HG02610 (cell line): ENCODE results near the gene INTS1.

Experiments used
- ATAC-seq: cut with Tn5 transposase; IDR thresholded peaks from one replicate; pipeline ENCODE4 v1.9.1; 2021; ENCODE audit warnings: mild to moderate bottlenecking, moderate library complexity; ENCODE audit not compliant: unreplicated experiment

INTS1 gene

GRCh38 chr7:1511444-1512422 lies 7.5 kb upstream of the INTS1 start:
- ATAC-seq = no peak

DNA sequence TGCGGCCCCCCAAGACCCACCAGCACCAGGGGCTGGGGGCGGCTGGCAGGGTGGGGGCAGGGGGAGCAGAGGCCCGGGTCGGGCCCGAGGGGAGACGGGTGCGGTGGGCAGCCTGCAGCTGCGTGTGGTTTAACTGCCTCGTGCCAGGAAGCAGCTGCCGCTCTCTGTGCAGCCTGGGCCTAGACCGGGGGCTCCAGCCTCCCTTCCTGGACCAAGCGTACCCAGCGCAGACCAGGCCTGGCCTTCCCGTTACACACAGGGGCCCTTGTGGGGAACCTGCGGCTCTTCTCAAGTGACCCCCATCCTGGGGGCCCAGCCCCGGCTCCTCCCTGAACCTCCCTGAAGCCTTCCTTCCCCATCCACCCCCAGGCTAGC lies 6.6 kb upstream of the INTS1 start:
- ATAC-seq = no peak

DNA sequence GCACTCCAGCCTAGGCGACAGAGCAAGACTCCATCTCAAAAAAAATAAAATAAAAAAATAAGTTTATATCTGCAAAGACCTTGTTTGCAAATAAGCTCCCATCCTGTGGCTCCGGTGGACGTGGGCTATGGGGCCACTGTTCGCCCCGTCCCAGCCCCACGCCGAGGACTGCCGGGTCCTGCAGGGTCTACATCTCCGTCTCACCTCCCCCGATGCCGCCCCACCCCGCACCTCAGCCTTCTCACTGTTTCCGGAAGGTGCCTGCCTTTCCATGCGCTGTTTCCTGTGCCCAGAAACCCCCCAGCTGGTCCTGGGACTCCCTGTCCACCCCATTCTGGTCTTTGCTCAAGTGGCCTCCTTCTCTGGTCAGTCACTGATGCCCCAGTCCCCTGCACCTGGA lies 5.0 kb upstream of the INTS1 start:
- ATAC-seq = no peak

DNA sequence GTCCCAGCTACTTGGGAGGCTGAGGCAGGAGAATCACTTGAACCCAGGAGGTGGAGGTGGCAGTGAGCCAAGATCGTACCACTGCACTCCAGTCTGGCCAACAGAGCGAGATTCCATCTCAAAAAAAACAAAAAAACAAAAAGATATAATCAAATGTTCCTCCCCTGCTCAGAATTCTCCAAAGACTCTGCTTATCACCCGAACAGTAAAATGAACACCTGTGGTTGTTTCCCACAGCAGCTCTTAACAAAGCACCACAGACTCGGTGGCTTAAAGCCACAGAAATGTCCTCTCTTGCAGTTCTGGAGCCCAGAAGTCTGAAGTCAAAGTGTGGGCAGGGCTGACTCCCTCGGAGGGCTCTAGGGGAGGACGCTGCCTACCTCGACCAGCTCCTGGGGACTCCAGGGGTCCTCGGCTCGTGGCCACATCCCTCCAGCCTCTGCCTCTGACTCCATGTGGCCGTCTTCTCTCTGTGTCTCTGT lies 4.1 kb upstream of the INTS1 start:
- no peak for ATAC-seq

GRCh38 chr7:1505731-1506550 lies 1.8 kb upstream of the INTS1 start:
- ATAC-seq = no peak

DNA sequence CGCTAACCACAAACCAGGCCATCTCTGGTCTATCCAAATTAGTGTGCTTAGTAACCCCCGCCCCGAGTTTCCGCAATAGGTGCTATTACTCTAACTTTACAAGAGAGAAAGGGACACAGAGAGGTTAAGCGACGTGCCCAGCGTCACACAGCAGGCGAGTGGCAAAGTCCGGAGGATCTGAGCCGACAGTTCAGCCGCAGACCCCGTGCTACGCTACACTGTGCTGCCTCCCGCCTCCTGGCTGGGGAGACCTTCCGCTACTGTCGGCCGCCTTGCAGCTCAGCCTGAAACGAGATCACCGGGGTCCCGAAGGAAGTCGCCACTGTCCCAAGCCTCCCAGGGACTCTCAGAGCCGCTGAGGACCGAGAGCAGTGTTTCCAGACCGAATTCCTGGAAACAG lies 799 bp downstream of the INTS1 start:
- no peak for ATAC-seq

- no peak for ATAC-seq
These were observed 1.3 kb downstream of the INTS1 start for GRCh38 chr7:1502845-1503244.

GRCh38 chr7:1501487-1502270 lies 2.5 kb downstream of the INTS1 start:
- no peak for ATAC-seq

DNA sequence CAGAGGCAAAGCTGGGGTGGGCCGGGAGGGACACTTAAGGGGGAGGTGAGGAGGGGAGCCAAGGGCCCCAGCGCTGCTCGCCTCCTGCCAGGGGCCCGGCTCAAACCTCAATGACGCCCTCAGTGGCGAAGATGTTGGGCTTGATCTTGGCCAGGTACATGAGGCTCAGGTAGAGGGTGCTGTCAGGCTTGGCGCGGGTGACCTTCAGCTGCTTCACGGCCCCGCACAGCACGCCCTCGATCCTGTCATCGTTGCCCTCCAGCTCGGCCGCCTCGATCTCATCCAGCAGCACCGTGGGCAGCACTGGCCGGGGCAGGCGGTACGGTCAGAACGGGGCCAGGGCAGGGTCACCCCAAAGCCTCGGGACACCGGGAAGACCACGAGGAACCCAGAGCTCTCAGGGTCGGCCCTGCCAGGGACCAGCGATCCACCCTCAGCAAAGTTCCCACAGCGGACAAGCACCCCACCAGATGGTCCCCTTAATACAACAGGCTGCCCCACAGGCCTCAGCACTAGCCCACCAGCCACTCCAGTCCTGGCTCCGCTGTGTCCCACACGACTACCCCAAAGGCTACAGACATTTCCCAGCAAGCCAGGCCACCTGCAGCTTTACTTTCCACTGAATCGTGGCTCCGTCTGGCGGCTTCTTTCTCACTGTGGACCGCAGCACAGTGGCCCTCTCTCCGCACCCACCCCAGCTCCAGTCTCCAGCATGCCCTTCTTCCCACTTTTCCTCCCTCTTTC lies 4.0 kb downstream of the INTS1 start:
- ATAC-seq = no peak

DNA sequence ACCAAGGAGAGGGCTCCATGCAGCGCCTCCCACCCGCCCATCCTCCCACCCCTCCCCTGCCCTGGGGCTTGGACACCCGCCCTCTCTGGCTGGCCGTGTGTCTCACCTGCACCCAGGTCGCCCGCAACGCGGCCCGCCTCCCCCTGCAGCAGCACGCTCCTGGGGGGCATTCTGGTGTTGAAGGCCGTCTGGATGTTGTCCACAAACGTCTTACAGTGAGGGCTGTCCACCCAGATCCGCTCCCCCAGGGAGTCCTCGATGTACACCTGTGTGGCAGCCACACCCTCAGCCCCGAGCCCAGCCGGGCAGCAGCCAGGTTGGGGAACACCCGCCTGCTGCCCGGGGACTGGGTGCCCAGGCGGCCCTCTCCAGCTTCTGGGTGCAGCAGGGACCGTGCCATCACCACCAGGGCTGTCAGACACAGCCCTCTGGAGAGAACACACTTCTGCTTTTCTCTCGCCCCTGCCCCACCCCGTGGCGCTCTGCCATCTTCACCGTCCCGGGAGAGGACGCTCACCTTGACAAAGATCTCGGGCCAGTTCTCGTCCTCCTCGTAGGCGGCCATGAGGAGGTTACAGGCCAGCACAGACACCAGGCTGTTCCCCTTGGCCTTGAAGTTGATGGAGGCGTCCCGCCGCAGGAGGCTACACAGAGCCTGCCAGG lies 4.7 kb downstream of the INTS1 start:
- no peak for ATAC-seq

DNA sequence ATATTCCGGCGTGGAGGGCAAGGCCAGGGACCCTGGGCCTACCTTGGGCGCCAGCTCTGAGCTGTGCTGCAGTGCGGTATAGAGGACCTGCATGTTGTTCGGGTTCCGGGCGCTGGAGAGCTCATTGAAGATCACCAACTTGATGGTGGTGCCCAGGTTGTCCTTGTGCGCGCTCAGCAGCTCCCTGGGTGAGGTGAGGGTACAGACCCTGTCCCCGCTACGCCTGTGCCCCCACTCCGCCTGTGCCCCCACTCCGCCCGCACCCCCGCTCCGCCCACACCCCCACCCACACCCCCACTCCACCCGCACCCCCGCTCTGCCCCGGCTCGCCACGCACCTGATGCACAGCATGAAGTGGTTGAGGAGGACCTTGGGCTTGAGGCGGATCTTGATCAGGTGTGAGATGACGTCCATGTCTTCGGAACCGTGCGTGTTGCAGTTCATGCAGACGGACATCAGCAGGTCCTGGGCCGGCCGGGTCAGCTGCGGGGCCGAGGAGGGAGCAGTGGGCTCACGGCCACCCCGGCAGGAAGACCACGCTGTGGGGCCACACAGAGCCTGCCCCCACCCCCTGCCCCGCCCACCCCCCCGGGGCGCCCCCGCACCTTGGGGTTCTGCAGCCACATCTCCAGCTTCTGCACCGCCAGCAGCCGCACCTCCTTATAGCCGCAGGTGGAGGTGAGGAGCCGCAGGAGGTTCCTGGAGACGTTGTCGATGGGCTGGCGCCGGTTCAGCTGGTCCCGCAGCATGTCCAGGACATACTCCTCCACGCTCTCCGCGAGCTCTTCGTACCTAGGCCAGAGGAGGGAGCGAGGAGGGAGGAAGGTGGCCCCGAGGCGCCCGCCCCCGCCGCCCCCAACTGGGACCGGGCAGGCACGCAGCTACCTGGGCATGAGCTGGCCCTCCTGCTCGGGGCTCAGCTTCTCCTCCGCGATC lies 5.6 kb downstream of the INTS1 start:
- no peak for ATAC-seq

GRCh38 chr7:1497293-1497927 lies 6.8 kb downstream of the INTS1 start:
- no peak for ATAC-seq

GRCh38 chr7:1496531-1497292 lies 7.5 kb downstream of the INTS1 start:
- ATAC-seq = no peak

- no peak for ATAC-seq
These were observed 8.5 kb downstream of the INTS1 start for GRCh38 chr7:1495564-1496242.

GRCh38 chr7:1494866-1495563 lies 9.2 kb downstream of the INTS1 start:
- ATAC-seq = no peak

DNA sequence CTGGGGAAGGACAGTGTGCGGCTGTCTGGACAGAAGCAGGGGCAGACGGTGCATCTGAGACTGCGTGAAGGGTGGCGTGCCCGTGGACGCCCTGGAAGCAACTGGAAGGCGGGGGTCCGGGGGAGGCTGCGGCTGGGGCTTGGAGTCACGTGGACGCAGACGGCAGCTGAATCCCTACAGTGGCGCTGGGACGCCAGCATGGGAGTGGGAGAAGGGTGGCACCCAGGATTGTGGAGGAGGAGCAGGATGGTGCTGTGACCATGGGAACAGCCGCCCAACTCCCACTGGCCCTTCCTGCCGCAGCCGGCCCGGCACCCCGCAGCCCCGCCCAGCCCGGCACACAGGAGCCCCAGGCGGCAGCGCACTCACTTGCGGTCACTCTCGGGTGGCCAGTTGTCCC lies 9.7 kb downstream of the INTS1 start:
- no peak for ATAC-seq
